Heart left ventricle (tissue), 13 donors: ENCODE measurements around the gene SASH3.

Experiments used
- POLR2A ChIP-seq, 2 donors: fragments of 450-650 bp; IDR thresholded peaks; one replicate each; pipeline ENCODE4 v1.6.1; 2017; ENCODE audit warnings: antibody characterized with exemption in 2 of 2, mild to moderate bottlenecking in 2 of 2, moderate library complexity in 2 of 2
- TF ChIP-seq, protein P1 (sequence below), 12 donors: fragments of 200-600 bp; sonication (generic) in 4 of 12; IDR thresholded peaks; one replicate each; pipeline versions ENCODE4 v1.5.0 to v1.8.0; 2018 to 2022; ENCODE audit warnings: antibody characterized with exemption in 12 of 12, mild to moderate bottlenecking in 5 of 12
- donor health status: ischemic (EF 13 %, LVEDD 7.1; RV severe dilation, severe dysfunction).
- donor health status: DM: no; HTN: yes; CAD: no.
- donor health status: DM: no; HTN: no; CAD: no.
- donor health status: ischemic (EF 25% LVEDD 6.9; RV normal size, moderate dysfunction).
- donor health status: ischemic (EF 25% LVEDD 5.7; RV mildly dilated, moderate dysfunction).
- donor health status: ischemic (EF 35%, LVEDD 5.7; RV mildly dilated, moderate dysfunction).
- donor health status: nonischemic (EF 11% LVEDD 7.7; RV severe dilation, severe dysfunction).
- donor health status: DM: yes; HTN: yes; CAD: no.
- donor health status: PGD.
- donor health status: ischemic (EF 29% LVEDD 5.4; RV normal size, mild dysfunction).
- donor health status: nonischemic (EF 23%, LVEDD 6.1; RV moderate dilation, normal function).

DNA sequence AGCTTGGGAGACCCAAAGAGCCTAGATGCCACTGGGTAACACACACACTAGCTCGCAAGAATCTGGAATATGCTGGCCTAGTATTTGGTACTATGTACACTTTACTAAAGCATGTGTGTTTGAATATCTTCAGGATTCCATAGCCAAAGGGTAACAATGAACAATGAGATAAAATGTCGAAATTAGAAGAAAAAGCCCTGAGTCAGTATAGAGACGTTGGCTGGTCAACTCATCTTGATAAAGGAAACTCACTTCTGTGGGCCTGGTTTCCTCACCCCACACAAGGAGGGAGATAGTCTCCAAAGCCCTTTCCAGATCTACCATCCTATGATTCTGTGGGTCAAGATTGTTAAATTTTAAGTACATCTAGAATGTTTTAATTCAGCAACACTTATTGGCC is 57.1 kb downstream of the SASH3 start:
- TF ChIP-seq, protein P1, sequence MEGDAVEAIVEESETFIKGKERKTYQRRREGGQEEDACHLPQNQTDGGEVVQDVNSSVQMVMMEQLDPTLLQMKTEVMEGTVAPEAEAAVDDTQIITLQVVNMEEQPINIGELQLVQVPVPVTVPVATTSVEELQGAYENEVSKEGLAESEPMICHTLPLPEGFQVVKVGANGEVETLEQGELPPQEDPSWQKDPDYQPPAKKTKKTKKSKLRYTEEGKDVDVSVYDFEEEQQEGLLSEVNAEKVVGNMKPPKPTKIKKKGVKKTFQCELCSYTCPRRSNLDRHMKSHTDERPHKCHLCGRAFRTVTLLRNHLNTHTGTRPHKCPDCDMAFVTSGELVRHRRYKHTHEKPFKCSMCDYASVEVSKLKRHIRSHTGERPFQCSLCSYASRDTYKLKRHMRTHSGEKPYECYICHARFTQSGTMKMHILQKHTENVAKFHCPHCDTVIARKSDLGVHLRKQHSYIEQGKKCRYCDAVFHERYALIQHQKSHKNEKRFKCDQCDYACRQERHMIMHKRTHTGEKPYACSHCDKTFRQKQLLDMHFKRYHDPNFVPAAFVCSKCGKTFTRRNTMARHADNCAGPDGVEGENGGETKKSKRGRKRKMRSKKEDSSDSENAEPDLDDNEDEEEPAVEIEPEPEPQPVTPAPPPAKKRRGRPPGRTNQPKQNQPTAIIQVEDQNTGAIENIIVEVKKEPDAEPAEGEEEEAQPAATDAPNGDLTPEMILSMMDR (IDR thresholded peaks at IDR 0.05): no peak
- TF ChIP-seq POLR2A (IDR thresholded peaks at IDR 0.05): no peak
